A549 treated with DMSO at 1 μM for 4 hours (cell line): ENCODE results near the gene ATPAF2. TPM values are rescaled to one million over a fixed set of nuclear protein-coding genes. Genes with fewer than 3 reads are reported as not detected.

Experiments used
- total RNA-seq: library from RNA; stranded (reverse); fragments of 200-300 nt; extraction: Qiagen RNA extraction; gene quantifications from 5 replicates; pipeline ENCODE4 v1.2.3, GENCODE V29; 2022; ENCODE audit warnings: low read depth

Gene ATPAF2
- total RNA-seq, result 22.0 to 32.4 TPM (median 27.6 TPM) in 5 replicates

DNA sequence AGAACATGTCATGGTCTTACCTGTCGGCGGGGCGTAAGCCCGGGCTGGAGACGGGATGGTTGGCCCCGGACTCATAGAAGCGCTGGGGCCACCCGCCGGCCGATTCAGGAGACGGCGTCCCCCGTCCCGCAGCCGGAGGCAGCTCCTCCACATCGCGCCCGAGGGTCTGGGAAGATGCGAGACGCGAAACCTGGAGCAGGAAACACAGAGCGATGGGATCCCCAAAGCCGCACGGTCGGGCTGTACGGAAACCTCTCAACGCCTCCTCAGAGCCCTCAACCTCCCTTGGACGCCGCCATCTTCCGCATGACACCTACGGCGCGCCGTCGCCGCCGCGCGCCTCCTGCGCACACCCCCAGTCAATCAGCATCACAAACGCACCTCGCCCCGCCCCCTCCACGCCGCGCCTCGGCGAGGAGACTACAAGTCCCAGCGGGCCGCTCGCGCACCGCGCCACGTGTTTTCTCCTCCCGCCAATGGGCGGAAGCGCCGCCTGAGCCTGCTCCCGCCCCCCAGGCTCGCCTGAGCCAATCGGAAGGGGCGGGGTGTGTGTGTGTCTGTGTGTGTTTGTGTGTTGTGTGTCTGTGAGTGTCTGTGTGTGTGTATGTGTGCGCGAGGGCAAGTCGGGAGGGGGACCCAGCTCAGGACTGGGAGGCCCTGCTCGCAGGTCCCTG is at the start of gene ATPAF2, which contains the start of gene GID4:
ATPAF2 (minus strand) TSS at position 308 of the 674 bp plus-strand sequence; CDS start at position 153, 155 bp downstream.
GID4 (plus strand) TSS at position 548 of the 674 bp plus-strand sequence; CDS start at position 605, 57 bp downstream.

GRCh38 chr17:18087610-18088491 is 48.9 kb upstream of the ATPAF2 start, which contains the start of gene DRG2:
DRG2 (plus strand) TSS chr17:18087948; CDS start chr17:18088024, 76 bp downstream.

GRCh38 chr17:17972126-17972951 is 66.6 kb downstream of the ATPAF2 start, which contains the start of the genes DRC3 and TOM1L2:
DRC3 (plus strand) TSS chr17:17972862; CDS start chr17:17977599, 4,737 bp downstream.
TOM1L2 (minus strand) TSS chr17:17972400; CDS start chr17:17972313, 87 bp downstream.

Other genes starting within 250 kb of the ATPAF2 start
- 69.8 to 87.6 TPM (median 76.9 TPM) in 5 replicates for gene SREBF1, start 202.2 kb downstream of the ATPAF2 start, total RNA-seq
- 17.9 to 24.3 TPM (median 20.7 TPM) in 5 replicates for gene TOM1L2, start 66.8 kb downstream of the ATPAF2 start, total RNA-seq
- 2.1 to 3.1 TPM (median 2.7 TPM) in 5 replicates for gene DRC3, start 66.3 kb downstream of the ATPAF2 start, total RNA-seq
- 10.8 to 13.7 TPM (median 13.6 TPM) in 5 replicates for gene GID4, start 240 bp upstream of the ATPAF2 start, total RNA-seq
- gene DRG2, start 48.8 kb upstream of the ATPAF2 start, total RNA-seq, result 50.5 to 57.3 TPM (median 52.3 TPM) in 5 replicates
- gene MYO15A, start 69.6 kb upstream of the ATPAF2 start, total RNA-seq, result 0.16 to 0.43 TPM (median 0.26 TPM) in 5 replicates
- 49.9 to 64.1 TPM (median 61.8 TPM) in 5 replicates for gene ALKBH5, start 144.7 kb upstream of the ATPAF2 start, total RNA-seq
- gene LLGL1, start 186.5 kb upstream of the ATPAF2 start, total RNA-seq, result 13.2 to 19.9 TPM (median 15.7 TPM) in 5 replicates
- gene FLII, start 219.6 kb upstream of the ATPAF2 start, total RNA-seq, result 231 to 269 TPM (median 252 TPM) in 5 replicates
- gene MIEF2, start 221.5 kb upstream of the ATPAF2 start, total RNA-seq, result 5.7 to 11.0 TPM (median 9.2 TPM) in 5 replicates